Adrenal gland (tissue), 5 donors: ENCODE results near the gene CDKL2.

ENCODE experiments used
- POLR2A ChIP-seq, 2 donors: fragments of 450-650 bp; IDR thresholded peaks; one replicate each; pipeline ENCODE4 v1.6.1; 2017; ENCODE audit warnings: antibody characterized with exemption in 2 of 2, mild to moderate bottlenecking in 2 of 2, moderate library complexity in 1 of 2
- TF ChIP-seq, protein P1 (sequence below), 6 experiments: fragments of 450-650 bp in 4 of 6; fragments of 200-600 bp in 2 of 6; sonication (generic) in 1 of 6; IDR thresholded peaks; 1 replicate in 5 of 6; 2 replicates in 1 of 6; pipeline versions ENCODE4 v1.5.1 to v1.8.0; 2016 to 2021; ENCODE audit warnings: antibody characterized with exemption in 6 of 6, mild to moderate bottlenecking in 2 of 6, moderate library complexity in 1 of 6
- donor health status: DM: no; HTN: no; CAD: no.

GRCh38 chr4:75621715-75622114 is 8.6 kb downstream of the CDKL2 start:
- no peak for TF ChIP-seq POLR2A (IDR thresholded peaks at IDR 0.05)
- TF ChIP-seq, protein P1, sequence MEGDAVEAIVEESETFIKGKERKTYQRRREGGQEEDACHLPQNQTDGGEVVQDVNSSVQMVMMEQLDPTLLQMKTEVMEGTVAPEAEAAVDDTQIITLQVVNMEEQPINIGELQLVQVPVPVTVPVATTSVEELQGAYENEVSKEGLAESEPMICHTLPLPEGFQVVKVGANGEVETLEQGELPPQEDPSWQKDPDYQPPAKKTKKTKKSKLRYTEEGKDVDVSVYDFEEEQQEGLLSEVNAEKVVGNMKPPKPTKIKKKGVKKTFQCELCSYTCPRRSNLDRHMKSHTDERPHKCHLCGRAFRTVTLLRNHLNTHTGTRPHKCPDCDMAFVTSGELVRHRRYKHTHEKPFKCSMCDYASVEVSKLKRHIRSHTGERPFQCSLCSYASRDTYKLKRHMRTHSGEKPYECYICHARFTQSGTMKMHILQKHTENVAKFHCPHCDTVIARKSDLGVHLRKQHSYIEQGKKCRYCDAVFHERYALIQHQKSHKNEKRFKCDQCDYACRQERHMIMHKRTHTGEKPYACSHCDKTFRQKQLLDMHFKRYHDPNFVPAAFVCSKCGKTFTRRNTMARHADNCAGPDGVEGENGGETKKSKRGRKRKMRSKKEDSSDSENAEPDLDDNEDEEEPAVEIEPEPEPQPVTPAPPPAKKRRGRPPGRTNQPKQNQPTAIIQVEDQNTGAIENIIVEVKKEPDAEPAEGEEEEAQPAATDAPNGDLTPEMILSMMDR (IDR thresholded peaks at IDR 0.05): no peak
